Spinal cord (tissue), 10 donors: Measurements from ENCODE around the gene NOVA2. TPM values are rescaled to one million over a fixed set of nuclear protein-coding genes. Genes with fewer than 3 reads are reported as not detected.
"Not testable (repeated sequence)": the region's sequence is repeated elsewhere in the genome, so short reads cannot be mapped to it uniquely, and the experiment has no call there.

Experiments used
- DNase-seq, 6 donors: peaks; one replicate each; pipeline versions ENCODE4 v3.0.0 to v3.0.0-alpha.2; 2013 to 2015; ENCODE audit warnings: low spot score in 6 of 6, low read depth in 4 of 6
- H3K27ac ChIP-seq: one replicate; pipeline ENCODE4 v1.5.1; 2013; ENCODE audit warnings: low read depth, low read length, control low read depth
- H3K27me3 ChIP-seq: one replicate; pipeline ENCODE4 v1.6.1; 2013; ENCODE audit warnings: low read length; ENCODE audit not compliant: control insufficient read depth, insufficient read depth
- H3K36me3 ChIP-seq: one replicate; pipeline ENCODE4 v1.6.1; 2013; ENCODE audit warnings: low read length; ENCODE audit not compliant: control insufficient read depth, insufficient read depth
- H3K4me1 ChIP-seq: one replicate; pipeline ENCODE4 v1.6.1; 2013; ENCODE audit warnings: low read length; ENCODE audit not compliant: control insufficient read depth, insufficient read depth
- H3K4me3 ChIP-seq: one replicate; pipeline ENCODE4 v1.5.1; 2013; ENCODE audit warnings: low read depth, low read length, control low read depth
- H3K9me3 ChIP-seq: one replicate; pipeline ENCODE4 v1.6.1; 2013; ENCODE audit warnings: low read length; ENCODE audit not compliant: control insufficient read depth, insufficient read depth
- WGBS: methylation state at CpG from one replicate; pipeline ENCODE4 v1.1.5; 2013; ENCODE audit warnings: missing lambda C conversion rate; ENCODE audit not compliant: insufficient coverage; 5-methylcytosine and 5-hydroxymethylcytosine counted together
- polyA plus RNA-seq, 2 donors: library from polyadenylated mRNA; unstranded; fragments of 120-200 nt; gene quantifications; one replicate each; pipeline ENCODE4 v1.2.1, GENCODE V29; 2013; ENCODE audit not compliant: insufficient read length in 2 of 2
- total RNA-seq, 2 donors: library from RNA; depleted of rRNA in 1 of 2; stranded (reverse); fragments of 120-200 nt in 1 of 2; fragments of >200 nt in 1 of 2; gene quantifications; one replicate each; pipeline versions ENCODE4 v1.2.3 to v1.2.4, GENCODE V29; 2013 to 2014
- donor health status: healthy.

The NOVA2 gene
- total and polyA plus RNA-seq, 4 donors = 5.4 to 52.4 (median 27.5) TPM

DNA sequence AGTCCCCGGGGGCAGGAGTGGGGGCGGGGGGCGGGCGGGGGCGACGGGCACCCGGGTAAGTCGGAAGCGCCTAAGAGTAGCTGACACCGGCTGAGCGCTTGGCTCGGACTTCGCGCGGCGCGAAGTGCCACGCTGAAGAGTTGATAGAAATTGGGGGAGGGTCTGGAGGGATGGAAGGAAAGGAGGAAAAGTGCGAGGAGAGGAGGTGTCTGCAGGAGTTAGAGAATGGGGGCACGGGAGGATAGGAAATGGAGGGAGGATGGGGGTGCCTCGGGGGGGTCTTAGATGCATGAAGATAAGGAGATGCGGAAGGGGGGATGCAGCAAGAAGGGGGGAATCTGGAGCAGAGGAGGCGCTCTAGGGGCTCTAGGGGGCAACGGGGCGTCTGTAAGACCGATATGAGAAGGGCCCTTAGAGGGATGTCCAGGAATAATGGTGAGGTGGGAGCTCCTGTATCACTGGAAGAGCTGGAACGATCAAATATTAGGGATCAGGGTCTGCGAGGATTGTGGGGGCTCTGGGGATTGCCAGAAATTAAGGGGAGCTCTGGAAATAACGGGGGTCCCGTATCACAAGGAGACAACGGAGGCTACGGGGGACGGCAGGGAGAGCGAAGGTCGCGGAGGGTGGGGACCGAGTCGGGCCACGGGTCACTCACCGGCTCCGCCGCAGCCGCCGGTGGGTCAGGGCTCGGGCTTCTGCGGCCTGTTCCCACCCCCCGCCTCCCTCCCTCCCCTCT, 71.6 kb downstream of the NOVA2 start, which contains the start of gene MYPOP:
MYPOP (minus strand) TSS at position 702 of the 739 bp plus-strand sequence. CDS start 840 bp downstream, outside the sequence.
- WGBS = 0% methylated on average over 46 of the region's 47 CpGs
- DNase-seq = peak in 2 of 6 donors; percentile 44 to 65

DNA sequence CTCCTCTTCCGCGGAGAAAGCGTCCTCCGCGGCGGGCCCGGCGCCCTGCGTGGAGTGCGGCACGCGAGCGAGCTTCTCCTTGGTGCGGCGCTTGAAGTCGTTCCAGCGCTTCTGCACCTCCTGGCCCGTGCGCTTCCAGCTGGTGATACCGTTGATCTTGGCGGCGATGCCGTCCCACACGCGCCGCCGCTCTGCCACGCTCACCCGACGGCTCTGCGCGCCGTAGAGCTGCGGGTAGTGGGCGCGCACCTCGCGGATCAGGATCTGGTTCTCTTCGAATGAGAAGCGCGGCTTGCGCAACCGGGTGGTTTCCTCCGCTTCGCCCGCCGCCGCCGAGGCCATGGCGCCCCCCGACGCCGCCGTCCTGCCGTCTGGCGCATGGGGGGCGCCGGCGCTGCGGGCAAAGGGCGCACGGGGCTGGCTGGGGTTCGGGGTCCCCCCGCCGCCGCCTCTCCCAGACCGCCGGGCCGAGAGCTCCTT, 72.2 kb downstream of the NOVA2 start:
- Histone ChIP-seq H3K36me3 (peaks cover 41% of the 10 kb centered on the region), H3K4me3 (peak overlapping the region; percentile 83), H3K27me3 (no peaks in the 10 kb centered on the region), H3K9me3 (no peaks in the 10 kb centered on the region), H3K4me1 (peaks cover 24% of the 10 kb centered on the region), H3K27ac (no peak overlapping the region)
- DNase-seq = peak in 2 of 6 donors; percentile 41 to 43
- 1% methylated on average over 69 of the region's 69 CpGs for WGBS

More for the DNA sequence above, 71.6 kb downstream of the NOVA2 start, which contains the start of gene MYPOP:
- peaks cover 35% of the 10 kb centered on the region for H3K36me3 ChIP-seq
- no peaks in the 10 kb centered on the region for H3K9me3 ChIP-seq
- peak within 1 kb of the TSS; percentile 94 for H3K27ac ChIP-seq
- no peaks in the 10 kb centered on the region for H3K27me3 ChIP-seq
- peak within 1 kb of the TSS; percentile 83 for H3K4me3 ChIP-seq
- peaks cover 24% of the 10 kb centered on the region for H3K4me1 ChIP-seq

DNA sequence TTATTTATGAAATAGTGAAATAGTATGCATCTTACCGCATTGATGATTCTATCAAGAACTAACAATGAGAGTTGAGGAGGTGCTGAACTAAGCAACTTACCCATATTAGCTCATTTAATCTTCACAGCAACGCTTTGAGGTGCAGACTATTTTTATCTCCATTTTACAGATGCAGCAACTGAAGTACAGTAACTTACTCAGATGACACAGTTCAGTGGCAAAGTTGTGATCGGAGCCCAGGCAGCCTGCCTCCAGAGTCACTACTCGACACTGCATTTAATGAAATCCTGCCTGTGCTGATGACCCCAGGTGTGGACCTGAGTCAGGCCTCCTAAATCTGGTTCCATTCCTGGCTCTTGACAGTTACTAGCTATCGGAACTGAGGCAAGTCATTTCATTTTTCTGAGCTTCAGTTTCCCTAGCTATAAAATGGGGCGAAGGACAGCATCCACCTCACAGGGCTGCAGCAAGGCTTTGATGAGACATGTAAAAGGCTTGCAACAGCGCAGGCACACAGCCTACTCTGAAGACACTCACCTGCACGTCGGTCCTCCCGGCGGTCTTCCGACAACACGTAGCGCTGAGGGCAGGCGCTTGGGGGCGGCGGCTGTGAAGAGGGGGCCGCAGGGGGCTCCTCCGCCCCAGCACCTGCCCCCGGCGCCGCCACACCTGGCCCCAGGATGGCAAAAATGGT, 72.8 kb downstream of the NOVA2 start:
- 33% methylated on average over 21 of the region's 22 CpGs for WGBS
- no peak for DNase-seq
- no peaks in the 10 kb centered on the region for H3K9me3 ChIP-seq
- peaks cover 47% of the 10 kb centered on the region for H3K36me3 ChIP-seq
- no peak overlapping the region for H3K27ac ChIP-seq
- peak overlapping the region; percentile 31 for H3K4me3 ChIP-seq
- peaks cover 24% of the 10 kb centered on the region for H3K4me1 ChIP-seq
- no peaks in the 10 kb centered on the region for H3K27me3 ChIP-seq

DNA sequence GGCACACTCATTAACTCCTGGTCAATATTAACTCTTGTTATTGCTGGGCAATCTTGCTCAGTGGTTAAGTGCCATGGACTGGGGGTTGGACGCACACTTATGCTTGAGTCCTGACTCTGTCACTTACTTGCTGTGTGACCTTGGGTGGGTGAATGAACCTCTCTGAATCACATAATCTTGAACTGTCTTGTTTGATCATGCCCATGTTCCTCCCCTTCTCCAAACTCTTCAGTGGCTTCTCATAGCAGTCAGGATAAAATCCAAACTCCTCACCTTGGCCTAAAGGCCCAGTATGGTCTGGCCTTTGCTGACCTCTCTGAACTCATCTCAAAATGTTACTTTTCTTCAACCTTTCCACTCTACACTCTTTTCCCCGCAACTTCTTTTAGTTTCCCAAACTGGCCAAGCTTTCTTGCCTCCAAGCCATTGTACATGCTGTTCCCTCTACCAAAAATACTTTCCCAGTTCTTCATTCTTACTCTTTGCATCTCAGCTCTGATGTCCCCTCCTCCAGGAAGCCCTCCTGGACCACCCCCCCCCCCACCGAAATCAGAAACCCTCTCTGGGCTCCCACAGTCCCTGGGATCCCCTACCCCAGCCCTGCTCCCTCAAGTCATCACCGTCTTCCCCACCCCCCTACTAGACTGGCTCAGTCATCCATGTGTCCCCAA, 73.6 kb downstream of the NOVA2 start:
- WGBS = 95% methylated on average over 3 of the region's 4 CpGs
- H3K4me1 ChIP-seq = peaks cover 24% of the 10 kb centered on the region
- DNase-seq = no peak
- no peaks in the 10 kb centered on the region for H3K27me3 ChIP-seq
- H3K4me3 ChIP-seq = no peak overlapping the region
- H3K27ac ChIP-seq = no peak overlapping the region
- H3K36me3 ChIP-seq = peaks cover 55% of the 10 kb centered on the region
- H3K9me3 ChIP-seq = no peaks in the 10 kb centered on the region

DNA sequence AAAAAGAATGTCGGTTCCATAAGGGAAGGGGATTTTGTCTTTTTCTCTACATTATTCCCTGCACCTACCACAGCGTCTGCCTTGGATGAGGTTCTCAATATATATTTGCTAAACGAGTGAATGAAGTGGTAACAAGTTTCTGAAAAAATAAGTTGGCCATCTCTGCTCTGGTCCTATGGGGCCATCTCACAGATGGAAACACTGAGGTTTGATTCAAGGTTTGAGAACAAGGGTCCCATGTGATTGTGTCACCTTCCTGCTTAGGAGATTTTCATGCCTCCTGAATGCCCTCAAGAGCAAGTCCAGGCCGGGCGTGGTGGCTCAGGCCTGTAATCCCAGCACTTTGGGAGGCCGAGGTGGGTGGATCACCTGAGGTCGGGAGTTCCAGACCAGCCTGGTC, 74.4 kb downstream of the NOVA2 start:
- Histone ChIP-seq H3K9me3 (no peaks in the 10 kb centered on the region), H3K27me3 (no peaks in the 10 kb centered on the region), H3K4me1 (peaks cover 24% of the 10 kb centered on the region), H3K4me3 (no peak overlapping the region), H3K27ac (no peak overlapping the region), H3K36me3 (peaks cover 63% of the 10 kb centered on the region)
- no peak for DNase-seq
- WGBS = 100% methylated on average over 2 of the region's 7 CpGs

DNA sequence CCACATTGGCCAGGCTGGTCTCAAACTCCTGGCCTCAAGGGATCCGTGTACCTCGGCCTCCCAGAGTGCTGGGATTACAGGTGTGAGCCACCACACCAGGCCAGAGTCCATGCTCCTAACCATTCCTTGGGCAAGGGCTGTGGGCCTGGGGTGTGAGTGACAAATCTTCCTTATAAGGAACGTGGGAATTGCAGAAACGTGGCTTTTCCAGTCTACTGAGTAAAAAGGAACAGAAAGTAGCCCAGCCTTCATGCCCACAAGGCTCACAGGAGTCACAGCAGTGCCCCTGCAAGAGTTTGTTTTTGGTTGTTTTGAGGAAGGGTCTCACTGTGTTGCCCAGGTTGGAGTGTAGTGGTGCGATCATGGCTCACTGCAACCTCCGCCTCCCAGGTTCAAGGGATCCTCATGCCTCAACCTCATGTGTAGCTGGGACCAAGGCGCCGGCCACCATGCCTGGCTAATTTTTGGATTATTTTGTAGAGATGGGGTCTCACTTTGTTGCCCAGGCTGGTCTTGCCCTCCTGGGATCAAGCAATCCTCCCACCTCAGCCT, 76.3 kb downstream of the NOVA2 start:
- Histone ChIP-seq H3K27me3 (no peaks in the 10 kb centered on the region), H3K4me1 (peaks cover 15% of the 10 kb centered on the region), H3K9me3 (no peaks in the 10 kb centered on the region), H3K36me3 (peaks cover 70% of the 10 kb centered on the region), H3K4me3 (no peak overlapping the region), H3K27ac (no peak overlapping the region)
- DNase-seq = no peak
- WGBS = 97% methylated on average over 4 of the region's 8 CpGs

DNA sequence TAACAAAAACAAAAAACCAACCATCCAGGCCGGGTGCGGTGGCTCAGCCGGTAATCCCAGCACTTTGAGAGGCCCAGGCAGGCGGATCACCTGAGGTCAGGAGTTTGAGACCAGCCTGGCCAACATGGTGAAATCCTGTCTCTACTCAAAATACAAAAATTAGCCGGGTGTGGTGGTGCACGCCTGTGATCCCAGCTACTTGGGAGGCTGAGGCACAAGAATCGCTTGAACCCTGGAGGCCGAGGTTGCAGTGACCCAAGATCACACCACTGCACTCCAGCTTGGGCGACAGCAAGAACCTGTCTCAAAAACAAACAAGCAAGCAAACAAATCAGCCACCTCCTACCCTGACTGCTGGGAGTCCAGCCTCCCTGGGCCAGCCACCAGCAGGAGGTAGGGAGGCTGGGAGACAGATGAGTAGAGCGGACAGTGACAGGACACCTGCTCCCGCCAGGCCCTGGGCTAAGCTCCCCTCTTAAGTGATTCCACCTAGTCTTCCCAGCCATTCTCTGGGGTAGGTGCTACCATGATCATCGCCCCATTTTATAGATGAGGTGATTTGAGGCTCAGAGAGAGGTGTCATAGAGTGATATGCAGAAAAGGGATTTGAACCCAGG, 77.6 kb downstream of the NOVA2 start:
- not testable (repeated sequence) for H3K4me3 ChIP-seq, H3K4me1 ChIP-seq, H3K27ac ChIP-seq, H3K27me3 ChIP-seq, H3K9me3 ChIP-seq, DNase-seq
- H3K36me3 ChIP-seq = peaks cover 78% of the 10 kb centered on the region
- WGBS = 99% methylated on average over 8 of the region's 12 CpGs

DNA sequence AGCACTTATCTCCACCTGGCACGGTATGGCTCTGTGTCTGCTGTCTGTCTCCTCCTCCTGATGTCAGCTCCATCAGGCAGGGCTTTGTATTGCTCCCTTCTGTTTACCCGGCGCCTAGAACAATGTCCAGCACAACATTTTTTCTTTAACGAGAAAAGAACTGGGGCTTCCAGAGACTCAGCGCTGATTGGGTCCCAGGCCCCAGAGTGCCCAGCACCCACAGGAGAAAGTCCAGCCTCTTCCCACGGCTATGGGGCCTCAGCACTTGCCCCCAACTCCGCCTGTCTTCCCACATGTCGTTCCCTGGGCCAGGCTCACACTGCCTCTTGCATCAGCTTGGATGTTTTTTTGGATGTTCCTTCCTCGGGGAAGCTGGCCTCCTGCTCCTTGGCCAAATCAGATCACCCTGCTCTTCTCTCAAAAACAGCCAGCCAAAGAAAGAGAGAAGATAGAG, 78.1 kb downstream of the NOVA2 start:
- WGBS = 93% methylated on average over 6 of the region's 9 CpGs
- peaks cover 79% of the 10 kb centered on the region for H3K36me3 ChIP-seq
- H3K27ac ChIP-seq = no peak overlapping the region

DNA sequence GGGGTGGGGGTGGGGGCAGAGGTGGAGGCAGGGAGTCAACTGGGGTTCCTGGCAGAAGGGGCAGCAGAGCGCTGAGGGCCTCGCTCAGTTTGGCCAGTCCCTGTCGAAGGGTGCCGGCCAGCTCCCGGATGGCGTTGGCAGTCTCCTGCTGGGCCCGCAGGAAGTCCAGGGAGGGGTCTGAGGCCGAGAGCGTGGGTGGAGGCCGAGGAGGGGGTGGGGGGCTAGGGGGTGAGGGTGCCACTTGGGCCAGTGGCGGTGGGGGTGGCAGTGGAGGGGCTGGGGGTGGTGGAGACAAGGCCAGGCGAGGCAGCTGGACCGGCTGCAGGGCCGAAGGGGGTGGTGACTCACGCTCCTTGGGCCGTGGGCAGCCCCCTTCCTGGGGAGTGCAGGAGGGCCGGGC, 82.8 kb downstream of the NOVA2 start:
- peaks cover 49% of the 10 kb centered on the region for H3K36me3 ChIP-seq
- WGBS = 86% methylated on average over 9 of the region's 17 CpGs
- H3K4me3 ChIP-seq = no peak overlapping the region
- H3K9me3 ChIP-seq = no peaks in the 10 kb centered on the region
- H3K27ac ChIP-seq = no peak overlapping the region
- H3K4me1 ChIP-seq = peaks cover 13% of the 10 kb centered on the region
- no peaks in the 10 kb centered on the region for H3K27me3 ChIP-seq
- no peak for DNase-seq

More for the DNA sequence above, 78.1 kb downstream of the NOVA2 start:
- H3K9me3 ChIP-seq = no peaks in the 10 kb centered on the region
- no peak for DNase-seq
- H3K4me3 ChIP-seq = no peak overlapping the region
- H3K4me1 ChIP-seq = peaks cover 3% of the 10 kb centered on the region
- no peaks in the 10 kb centered on the region for H3K27me3 ChIP-seq
